Neural progenitor cell (in vitro differentiated cells): Measurements from ENCODE around the gene ASB1.

Experiments
- EZH2 ChIP-seq: fragments of 200-600 bp; sonication (generic); IDR thresholded peaks from 2 replicates; pipeline ENCODE4 v1.6.1; 2017; ENCODE audit warnings: antibody characterized with exemption, mild to moderate bottlenecking, moderate library complexity
- TF ChIP-seq, protein P1 (sequence below): fragments of 200-600 bp; sonication (generic); IDR thresholded peaks from 2 replicates; pipeline ENCODE4 v1.5.1; 2017; ENCODE audit warnings: antibody characterized with exemption, mild to moderate bottlenecking

GRCh38 chr2:238398577-238398976, 28.1 kb upstream of the ASB1 start:
- no peak for TF ChIP-seq EZH2
- TF ChIP-seq, protein P1, sequence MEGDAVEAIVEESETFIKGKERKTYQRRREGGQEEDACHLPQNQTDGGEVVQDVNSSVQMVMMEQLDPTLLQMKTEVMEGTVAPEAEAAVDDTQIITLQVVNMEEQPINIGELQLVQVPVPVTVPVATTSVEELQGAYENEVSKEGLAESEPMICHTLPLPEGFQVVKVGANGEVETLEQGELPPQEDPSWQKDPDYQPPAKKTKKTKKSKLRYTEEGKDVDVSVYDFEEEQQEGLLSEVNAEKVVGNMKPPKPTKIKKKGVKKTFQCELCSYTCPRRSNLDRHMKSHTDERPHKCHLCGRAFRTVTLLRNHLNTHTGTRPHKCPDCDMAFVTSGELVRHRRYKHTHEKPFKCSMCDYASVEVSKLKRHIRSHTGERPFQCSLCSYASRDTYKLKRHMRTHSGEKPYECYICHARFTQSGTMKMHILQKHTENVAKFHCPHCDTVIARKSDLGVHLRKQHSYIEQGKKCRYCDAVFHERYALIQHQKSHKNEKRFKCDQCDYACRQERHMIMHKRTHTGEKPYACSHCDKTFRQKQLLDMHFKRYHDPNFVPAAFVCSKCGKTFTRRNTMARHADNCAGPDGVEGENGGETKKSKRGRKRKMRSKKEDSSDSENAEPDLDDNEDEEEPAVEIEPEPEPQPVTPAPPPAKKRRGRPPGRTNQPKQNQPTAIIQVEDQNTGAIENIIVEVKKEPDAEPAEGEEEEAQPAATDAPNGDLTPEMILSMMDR: no peak
